Measurements from ENCODE around the gene CPEB4. TPM values are rescaled to one million over a fixed set of nuclear protein-coding genes. Genes with fewer than 3 reads are reported as not detected.
A peak's percentile ranks its signal among the peaks of the same experiment; 100 is the strongest.

The CPEB4 gene
- total and polyA plus RNA-seq, 2 of the 8 experiments (the other 6 are each of a cell fraction or from before 2014, with no cell fraction given) = 8.4 to 13.4 TPM

DNA sequence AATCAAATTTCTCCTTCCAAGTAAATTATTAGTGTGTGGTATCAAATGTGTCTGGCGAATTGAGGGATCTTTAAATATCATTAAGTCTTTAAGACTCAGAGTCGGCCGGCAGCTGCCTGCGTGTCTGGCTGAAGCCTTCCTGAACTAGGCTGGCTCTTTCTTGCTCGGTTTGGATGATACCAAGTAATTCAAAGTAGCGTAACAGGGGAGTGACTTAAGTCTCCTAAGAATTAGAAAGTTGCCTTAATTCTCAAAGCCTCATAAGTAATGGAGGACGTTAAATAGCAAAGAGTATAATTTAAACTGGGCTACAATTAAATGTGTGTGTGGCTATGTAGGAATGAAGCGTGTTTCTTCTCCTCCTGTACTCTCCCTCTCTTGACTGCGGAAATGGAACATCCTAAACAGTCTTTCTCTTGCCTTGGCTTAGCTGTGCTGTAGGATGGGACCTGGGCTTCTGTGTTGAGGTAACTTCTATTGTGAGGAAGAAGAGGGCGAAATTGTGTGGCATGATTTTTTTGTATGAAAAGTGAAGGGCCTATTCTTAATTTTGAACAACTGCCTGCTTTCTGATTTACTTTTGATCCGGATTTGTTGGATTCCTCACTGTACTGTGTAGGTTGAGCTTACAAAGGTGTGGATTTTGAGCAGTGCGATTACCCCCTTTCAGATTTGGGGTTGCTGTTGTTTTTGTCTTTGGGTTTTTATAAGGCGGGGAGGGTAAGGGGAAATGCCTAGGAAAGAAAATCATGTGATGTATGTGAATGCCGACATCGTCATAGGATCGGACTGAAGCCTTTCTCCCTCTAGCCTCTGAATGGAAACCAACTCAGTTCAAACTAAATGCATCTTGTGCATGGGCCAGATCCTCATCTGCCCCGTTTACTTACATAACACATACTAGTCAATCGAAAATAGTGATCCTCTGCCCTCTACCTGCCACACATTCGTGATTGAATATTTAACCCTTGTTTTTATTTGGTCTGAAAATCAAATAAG lies 29.9 kb downstream of the CPEB4 start:
- POLR2A ChIA-PET (ENCODE audit: partially characterized antibody) = interaction anchor here (0.6 to 1.5 kb wide), 9 partner anchors 20 to 319 kb away, joined by 3 to 17 read pairs (median 3); no protein-coding TSS in a partner anchor
- peaks cover 0 to 24% of the 10 kb centered on the region in 2 experiments; a peak in 2 of 4 replicates for H3K79me2 ChIP-seq (ENCODE audit: control insufficient read depth in 1 of 2, insufficient read depth in 2 of 2, low read length in 2 of 2)
- DNase-seq (ENCODE audit: low read depth in 1 of 2, low spot score in 2 of 2) (no peak), FAIRE-seq (peak; percentile 93)
- no peak overlapping the region for H3K23ac ChIP-seq (ENCODE audit: insufficient read length)
- peak overlapping the region; percentile 70 to 84 for H3K4me2 ChIP-seq (ENCODE audit: insufficient read depth in 1 of 2, low read depth in 2 of 2, low read length in 2 of 2)
- peak overlapping the region; percentile 95 for H3K27ac ChIP-seq (ENCODE audit: low read depth, low read length)
- H2BK12ac ChIP-seq (ENCODE audit: low read depth, low read length) = peak overlapping the region; percentile 18; the same call in 1 of the 2 replicates
- peaks cover 3 to 11% (median 9%) of the 10 kb centered on the region in 4 experiments for H3K4me1 ChIP-seq (replicated peaks in 1 of 4; ENCODE audit: control insufficient read depth in 3 of 4, insufficient read depth in 4 of 4, low read length in 3 of 4)
- no peak overlapping the region for H2BK20ac ChIP-seq (ENCODE audit: low read length)
- peak overlapping the region; percentile 58 for H4K91ac ChIP-seq (replicated peaks; ENCODE audit: insufficient read length, low read length)
- H3K18ac ChIP-seq (ENCODE audit: extremely low read depth, low read length) = peak overlapping the region; percentile 12; the same call in 1 of the 2 replicates
- CTCF ChIA-PET (ENCODE audit: partially characterized antibody) = interaction anchor here (1.5 to 1.9 kb wide), 3 partner anchors 7 to 53 kb away, joined by 3 to 8 read pairs (median 7); no protein-coding TSS in a partner anchor
- 0 out of 2 replicates have a peak, but pooled peaks cover 5% of the 10 kb centered on the region for H3K23me2 ChIP-seq (ENCODE audit: low read depth, low read length)
- no peaks in the 10 kb centered on the region for H3K9me3 ChIP-seq (ENCODE audit: insufficient read depth in 2 of 2, low read depth in 1 of 2, low read length in 1 of 2)
- no peak overlapping the region for H2AK5ac ChIP-seq (ENCODE audit: low read depth, low read length)
- H3K56ac ChIP-seq (replicated peaks; ENCODE audit: insufficient read length, low read depth, low read length) = peak overlapping the region; percentile 5
- peak overlapping the region; percentile 13 for H2BK120ac ChIP-seq (replicated peaks; ENCODE audit: low read depth, low read length)
- no peak overlapping the region for H3K4ac ChIP-seq (replicated peaks; ENCODE audit: insufficient read length, low read depth, low read length)
- H2BK5ac ChIP-seq (ENCODE audit: low read depth, low read length) = peak overlapping the region; percentile 79
- no peak overlapping the region for H4K8ac ChIP-seq (ENCODE audit: extremely low read depth, insufficient read depth, low read length)
- H3K27me3 ChIP-seq (replicated peaks in 1 of 4; ENCODE audit: control insufficient read depth in 3 of 4, extremely low read depth in 1 of 4, insufficient read depth in 3 of 4, low read length in 3 of 4) = no peaks in the 10 kb centered on the region
- peak overlapping the region; percentile 38 for H4K5ac ChIP-seq (ENCODE audit: insufficient read length, low read depth, low read length)
- no peak overlapping the region for H2AFZ ChIP-seq (ENCODE audit: low read length)
- H3K36me3 ChIP-seq (ENCODE audit: control insufficient read depth in 2 of 4, insufficient read depth in 4 of 4, low read length in 3 of 4) = no peaks in the 10 kb centered on the region
- no peaks in the 10 kb centered on the region for H4K20me1 ChIP-seq (replicated peaks in 1 of 2; ENCODE audit: control insufficient read depth in 1 of 2, insufficient read depth in 2 of 2, low read length in 2 of 2)
- 7% methylated on average over 19 of the region's 19 CpGs; no CpG with 5 or more reads in 1 of the 2 experiments for WGBS, 2 experiments (ENCODE audit: extremely low coverage in 1 of 2, insufficient coverage in 1 of 2, insufficient read length in 1 of 2, insufficient replicate concordance in 2 of 2, low coverage in 1 of 2, low lambda C conversion rate in 2 of 2, missing lambda C conversion rate in 1 of 2)
- H3K4me3 ChIP-seq (ENCODE audit: extremely low read depth in 1 of 4, insufficient read depth in 2 of 4, low read depth in 3 of 4, low read length in 4 of 4) = peak overlapping the region; percentile 7 to 68 (median 48)
- no peak overlapping the region for H2BK15ac ChIP-seq (ENCODE audit: low read length)
- peak overlapping the region; percentile 75 to 93 (median 88) for H3K9ac ChIP-seq (replicated peaks in 1 of 4; ENCODE audit: extremely low read depth in 1 of 4, low read depth in 3 of 4, low read length in 3 of 4)
- H3K14ac ChIP-seq (ENCODE audit: insufficient read length) = no peak overlapping the region
- no peaks in the 10 kb centered on the region for H3K79me1 ChIP-seq (ENCODE audit: low read depth, low read length)
- TF ChIP-seq POLR2AphosphoS5 (IDR thresholded peaks at IDR 0.05; ENCODE audit: low read depth, low read length) (peak; percentile 63), TAF1 (IDR thresholded peaks at IDR 0.05; ENCODE audit: low read depth, low read length) (peak; percentile 88), TBP (IDR thresholded peaks at IDR 0.05; ENCODE audit: low read depth, low read length) (peak; percentile 57), POLR2A (IDR thresholded peaks at IDR 0.05; ENCODE audit: control extremely low read depth in 1 of 2, low read depth in 2 of 2, low read length in 2 of 2) (peak; percentile 81 to 87), SUZ12 (IDR thresholded peaks at IDR 0.05; ENCODE audit: low read length) (no peak), SP1 (IDR thresholded peaks at IDR 0.05; ENCODE audit: low read depth, low read length) (peak; percentile 79), EGR1 (IDR thresholded peaks at IDR 0.05; ENCODE audit: borderline replicate concordance, low read depth, low read length) (peak; percentile 71; the same call in 1 of the 2 replicates), JUND (IDR thresholded peaks at IDR 0.05; ENCODE audit: low read length) (peak; percentile 98), SP4 (IDR thresholded peaks at IDR 0.05; ENCODE audit: low read length) (no peak), SAP30 (IDR thresholded peaks at IDR 0.05; ENCODE audit: insufficient read depth, insufficient replicate concordance, low read length) (no peak), RAD21 (IDR thresholded peaks at IDR 0.05 in 1 of 2, conservative IDR thresholded peaks at IDR 0.05 in 1 of 2; ENCODE audit: low read depth in 2 of 2, low read length in 2 of 2) (0 out of 4 replicates have a peak, but pooled peaks of 1 of the 2 experiments have one; percentile 4)

Data from H1 (cell line).